Breast epithelium (tissue), 4 donors: ENCODE data around the gene ELF5. TPM values are rescaled to one million over a fixed set of nuclear protein-coding genes. Genes with fewer than 3 reads are reported as not detected.

Source experiments
- DNase-seq, 2 donors: peaks; one replicate each; pipeline ENCODE4 v3.0.0-alpha.2; 2019; ENCODE audit warnings: low spot score in 2 of 2
- H3K27ac ChIP-seq, 2 donors: fragments of 200-600 bp; sonication (generic) in 1 of 2; one replicate each; pipeline ENCODE4 v1.5.1; 2016 to 2019; ENCODE audit warnings: mild to moderate bottlenecking in 1 of 2
- H3K27me3 ChIP-seq, 2 donors: fragments of 200-600 bp; sonication (generic) in 1 of 2; one replicate each; pipeline versions ENCODE4 v1.5.1 to v1.6.0; 2017 to 2019; ENCODE audit warnings: control low read depth in 1 of 2, mild to moderate bottlenecking in 1 of 2
- H3K36me3 ChIP-seq: fragments of 200-600 bp; one replicate; pipeline ENCODE4 v1.5.1; 2019
- H3K4me1 ChIP-seq, 2 donors: fragments of 200-600 bp; sonication (generic); one replicate each; pipeline ENCODE4 v1.5.1; 2016 to 2019; ENCODE audit warnings: control low read depth in 1 of 2
- H3K4me3 ChIP-seq, 3 donors: fragments of 200-600 bp; sonication (generic); 1 replicate in 2 of 3; 2 replicates in 1 of 3; pipeline ENCODE4 v1.5.1; 2016 to 2019; ENCODE audit warnings: mild to moderate bottlenecking in 3 of 3, moderate library complexity in 2 of 3
- H3K9me3 ChIP-seq, 2 donors: fragments of 200-600 bp; sonication (generic) in 1 of 2; one replicate each; pipeline ENCODE4 v1.5.1; 2016 to 2019; ENCODE audit warnings: control low read depth in 1 of 2
- POLR2A ChIP-seq: fragments of 450-650 bp; IDR thresholded peaks from one replicate; pipeline ENCODE4 v1.6.1; 2016; ENCODE audit warnings: antibody characterized with exemption, mild to moderate bottlenecking, moderate library complexity
- POLR2AphosphoS5 ChIP-seq, 3 donors: sonication (generic); formaldehyde crosslinking; IDR thresholded peaks; one replicate each; pipeline ENCODE4 v1.6.1; 2017; ENCODE audit warnings: antibody characterized with exemption in 3 of 3
- intact Hi-C: fragments of 100-400 bp; cut with DNase I; formaldehyde crosslinking; loops from one replicate; pipeline ENCODE4 v1.15.1; 2023; ENCODE audit warnings: low total_unique reads
- total RNA-seq, 3 donors: library from RNA; depleted of rRNA; stranded (reverse); fragments of >200 nt; gene quantifications; one replicate each; pipeline ENCODE4 v1.1.0, GENCODE V29; 2016
- TF ChIP-seq, protein P1 (sequence below), 3 donors: fragments of 450-650 bp; IDR thresholded peaks; one replicate each; pipeline ENCODE4 v1.5.1; 2016 to 2017; ENCODE audit warnings: antibody characterized with exemption in 3 of 3, mild to moderate bottlenecking in 3 of 3, moderate library complexity in 3 of 3

Gene ELF5
- total RNA-seq, 3 donors from 2014 or later = 18.7 to 32.5 TPM; not detected in 1

DNA sequence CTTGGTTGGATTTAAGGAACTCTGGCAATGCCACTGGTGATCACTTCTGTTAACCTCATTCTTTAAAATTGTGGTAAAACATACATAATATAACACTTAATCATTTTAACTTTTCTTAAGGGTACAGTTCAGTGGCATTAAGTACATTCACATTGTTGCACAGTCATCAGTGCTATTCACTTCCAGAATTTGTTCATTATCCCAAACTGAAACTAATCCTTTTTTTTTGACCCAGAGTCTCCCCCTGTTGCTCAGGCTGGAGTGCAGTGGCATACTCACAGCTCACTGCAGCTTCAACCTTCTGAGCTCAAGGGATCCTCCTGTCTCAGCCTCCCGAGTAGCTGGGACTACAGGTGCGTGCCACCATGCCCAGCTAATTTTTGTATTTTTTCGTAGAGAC is 10.6 kb downstream of the ELF5 start:
- intact Hi-C loops = no loop called here
- Histone ChIP-seq H3K4me1 (peaks cover 4 to 6% of the 10 kb centered on the region in 2 donors), H3K36me3 (no peaks in the 10 kb centered on the region), H3K27me3 (no peaks in the 10 kb centered on the region), H3K9me3 (no peaks in the 10 kb centered on the region), H3K4me3 (no peak overlapping the region), H3K27ac (no peak overlapping the region)
- TF ChIP-seq POLR2AphosphoS5 (IDR thresholded peaks at IDR 0.05) (no peak), POLR2A (no peak)
- TF ChIP-seq, protein P1, sequence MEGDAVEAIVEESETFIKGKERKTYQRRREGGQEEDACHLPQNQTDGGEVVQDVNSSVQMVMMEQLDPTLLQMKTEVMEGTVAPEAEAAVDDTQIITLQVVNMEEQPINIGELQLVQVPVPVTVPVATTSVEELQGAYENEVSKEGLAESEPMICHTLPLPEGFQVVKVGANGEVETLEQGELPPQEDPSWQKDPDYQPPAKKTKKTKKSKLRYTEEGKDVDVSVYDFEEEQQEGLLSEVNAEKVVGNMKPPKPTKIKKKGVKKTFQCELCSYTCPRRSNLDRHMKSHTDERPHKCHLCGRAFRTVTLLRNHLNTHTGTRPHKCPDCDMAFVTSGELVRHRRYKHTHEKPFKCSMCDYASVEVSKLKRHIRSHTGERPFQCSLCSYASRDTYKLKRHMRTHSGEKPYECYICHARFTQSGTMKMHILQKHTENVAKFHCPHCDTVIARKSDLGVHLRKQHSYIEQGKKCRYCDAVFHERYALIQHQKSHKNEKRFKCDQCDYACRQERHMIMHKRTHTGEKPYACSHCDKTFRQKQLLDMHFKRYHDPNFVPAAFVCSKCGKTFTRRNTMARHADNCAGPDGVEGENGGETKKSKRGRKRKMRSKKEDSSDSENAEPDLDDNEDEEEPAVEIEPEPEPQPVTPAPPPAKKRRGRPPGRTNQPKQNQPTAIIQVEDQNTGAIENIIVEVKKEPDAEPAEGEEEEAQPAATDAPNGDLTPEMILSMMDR (IDR thresholded peaks at IDR 0.05) = no peak
- DNase-seq = no peak

- Histone ChIP-seq H3K27me3 (no peaks in the 10 kb centered on the region), H3K9me3 (no peaks in the 10 kb centered on the region), H3K36me3 (no peaks in the 10 kb centered on the region), H3K4me1 (peaks cover 4 to 6% of the 10 kb centered on the region in 2 donors), H3K27ac (peak overlapping the region; percentile 64 to 66), H3K4me3 (no peak overlapping the region)
- no peak for DNase-seq
- intact Hi-C loops = no loop called here
- TF ChIP-seq, protein P1 (IDR thresholded peaks at IDR 0.05) = no peak
- no peak for TF ChIP-seq POLR2AphosphoS5 (IDR thresholded peaks at IDR 0.05)
- no peak for TF ChIP-seq POLR2A
These were observed 11.6 kb downstream of the ELF5 start for GRCh38 chr11:34501949-34502348.

- H3K27ac ChIP-seq = peak overlapping the region; percentile 64 to 66
- H3K36me3 ChIP-seq = no peaks in the 10 kb centered on the region
- no peak overlapping the region for H3K4me3 ChIP-seq
- no peaks in the 10 kb centered on the region for H3K9me3 ChIP-seq
- intact Hi-C loops = no loop called here
- DNase-seq = peak in 1 of 2 donors; percentile 47
- H3K27me3 ChIP-seq = no peaks in the 10 kb centered on the region
- no peak for TF ChIP-seq POLR2AphosphoS5 (IDR thresholded peaks at IDR 0.05)
- TF ChIP-seq POLR2A = no peak
- TF ChIP-seq, protein P1 (IDR thresholded peaks at IDR 0.05) = no peak
- H3K4me1 ChIP-seq = peaks cover 4 to 6% of the 10 kb centered on the region in 2 donors
These were observed 12.1 kb downstream of the ELF5 start for GRCh38 chr11:34501500-34501899.

- Histone ChIP-seq H3K4me3 (no peak overlapping the region), H3K9me3 (no peaks in the 10 kb centered on the region), H3K27me3 (no peaks in the 10 kb centered on the region), H3K4me1 (peaks cover 4 to 6% of the 10 kb centered on the region in 2 donors), H3K36me3 (no peaks in the 10 kb centered on the region), H3K27ac (peak overlapping the region in 1 of 2 donors; percentile 46)
- TF ChIP-seq POLR2AphosphoS5 (IDR thresholded peaks at IDR 0.05) (no peak), POLR2A (no peak)
- TF ChIP-seq, protein P1 (IDR thresholded peaks at IDR 0.05) = no peak
- no peak for DNase-seq
- intact Hi-C loops = no loop called here
These were observed 13.7 kb downstream of the ELF5 start for GRCh38 chr11:34499719-34500500.

GRCh38 chr11:34495724-34496377 is 17.7 kb downstream of the ELF5 start:
- intact Hi-C loops = no loop called here
- Histone ChIP-seq H3K27me3 (no peaks in the 10 kb centered on the region), H3K4me1 (no peaks in the 10 kb centered on the region), H3K36me3 (no peaks in the 10 kb centered on the region), H3K27ac (peak overlapping the region; percentile 50 to 55), H3K9me3 (no peaks in the 10 kb centered on the region), H3K4me3 (no peak overlapping the region)
- TF ChIP-seq POLR2A (no peak), POLR2AphosphoS5 (IDR thresholded peaks at IDR 0.05) (no peak)
- TF ChIP-seq, protein P1 (IDR thresholded peaks at IDR 0.05) = no peak
- DNase-seq = no peak
